Measurements from ENCODE around the gene HES5. TPM values are rescaled to one million over a fixed set of nuclear protein-coding genes. Genes with fewer than 3 reads are reported as not detected.
A peak's percentile ranks its signal among the peaks of the same experiment; 100 is the strongest.
"Not testable (repeated sequence)": the region's sequence is repeated elsewhere in the genome, so short reads cannot be mapped to it uniquely, and the experiment has no call there.

Gene HES5
- polyA plus RNA-seq, 3 donors = not detected

GRCh38 chr1:2552189-2552588, 22.1 kb upstream of the HES5 start:
- peaks cover 3% of the 10 kb centered on the region for H4K20me1 ChIP-seq (ENCODE audit: insufficient read depth, low read length)
- intact Hi-C loops (cut with micrococcal nuclease) = no loop called here
- no peak for DNase-seq
- Mint-ChIP-seq H3K27ac (no peak overlapping the region), H3K27me3 (ENCODE audit: low read depth in 3 of 3) (peaks cover 9 to 13% (median 11%) of the 10 kb centered on the region in 3 donors), H3K4me3 (no peak overlapping the region), H3K4me1 (peaks cover 36% of the 10 kb centered on the region), H3K36me3 (peaks cover 0 to 1% of the 10 kb centered on the region in 2 donors), H3K9me3 (peaks cover 0 to 3% (median 0%) of the 10 kb centered on the region in 7 donors)
- TF ChIP-seq CTCF (IDR thresholded peaks at IDR 0.05) = no peak
- no peak overlapping the region for H3K4me2 ChIP-seq (replicated peaks; ENCODE audit: extremely low read depth, low read length, poor library complexity, severe bottlenecking)
- peaks cover 20% of the 10 kb centered on the region for H3K79me2 ChIP-seq (ENCODE audit: insufficient read depth, low read length)
- H3K9ac ChIP-seq (ENCODE audit: insufficient read depth, low read length, poor library complexity, severe bottlenecking) = no peak overlapping the region
- no peak overlapping the region for H2AFZ ChIP-seq (ENCODE audit: insufficient read depth, low read depth, low read length, poor library complexity, severe bottlenecking)
- H3K9me3 ChIP-seq (replicated peaks in 1 of 2; ENCODE audit: control insufficient read depth in 1 of 2, insufficient read depth in 1 of 2, low read length in 2 of 2) = no peaks in the 10 kb centered on the region
- WGBS (ENCODE audit: insufficient coverage) = 97% methylated on average over 17 of the region's 26 CpGs
- no peak overlapping the region for H3K27ac ChIP-seq (ENCODE audit: low read depth in 1 of 2, low read length in 2 of 2)
- no peaks in the 10 kb centered on the region for H3K36me3 ChIP-seq (replicated peaks in 1 of 2; ENCODE audit: control insufficient read depth in 1 of 2, insufficient read depth in 2 of 2, low read length in 2 of 2)
- H3K27me3 ChIP-seq (ENCODE audit: control insufficient read depth in 2 of 2, insufficient read depth in 2 of 2, low read length in 2 of 2) = no peaks in the 10 kb centered on the region
- H3K4me3 ChIP-seq (replicated peaks in 1 of 3; ENCODE audit: low read depth in 2 of 3, low read length in 3 of 3) = no peak overlapping the region
- peaks cover 54 to 58% of the 10 kb centered on the region in 2 donors for H3K4me1 ChIP-seq (ENCODE audit: control insufficient read depth in 1 of 2, insufficient read depth in 2 of 2, low read length in 2 of 2)

GRCh38 chr1:2551544-2551943, 21.5 kb upstream of the HES5 start:
- H3K36me3 Mint-ChIP-seq; H2AFZ ChIP-seq (ENCODE audit: insufficient read depth, low read depth, low read length, poor library complexity, severe bottlenecking); intact Hi-C loops (cut with micrococcal nuclease); H3K27ac ChIP-seq (ENCODE audit: low read depth in 1 of 2, low read length in 2 of 2); H4K20me1 ChIP-seq (ENCODE audit: insufficient read depth, low read length); H3K4me3 ChIP-seq (replicated peaks in 1 of 3; ENCODE audit: low read depth in 2 of 3, low read length in 3 of 3); H3K4me3 Mint-ChIP-seq; H3K9me3 Mint-ChIP-seq; H3K36me3 ChIP-seq (replicated peaks in 1 of 2; ENCODE audit: control insufficient read depth in 1 of 2, insufficient read depth in 2 of 2, low read length in 2 of 2); H3K27me3 ChIP-seq (ENCODE audit: control insufficient read depth in 2 of 2, insufficient read depth in 2 of 2, low read length in 2 of 2); H3K9me3 ChIP-seq (replicated peaks in 1 of 2; ENCODE audit: control insufficient read depth in 1 of 2, insufficient read depth in 1 of 2, low read length in 2 of 2); H3K27ac Mint-ChIP-seq; H3K9ac ChIP-seq (ENCODE audit: insufficient read depth, low read length, poor library complexity, severe bottlenecking); H3K4me2 ChIP-seq (replicated peaks; ENCODE audit: extremely low read depth, low read length, poor library complexity, severe bottlenecking); DNase-seq: not testable (repeated sequence)
- WGBS (ENCODE audit: insufficient coverage) = 92% methylated on average over 6 of the region's 9 CpGs
- H3K79me2 ChIP-seq (ENCODE audit: insufficient read depth, low read length) = peaks cover 14% of the 10 kb centered on the region
- Mint-ChIP-seq H3K4me1 (peaks cover 38% of the 10 kb centered on the region), H3K27me3 (ENCODE audit: low read depth in 3 of 3) (peaks cover 9 to 13% (median 11%) of the 10 kb centered on the region in 3 donors)
- H3K4me1 ChIP-seq (ENCODE audit: control insufficient read depth in 1 of 2, insufficient read depth in 2 of 2, low read length in 2 of 2) = peaks cover 52 to 58% of the 10 kb centered on the region in 2 donors

GRCh38 chr1:2550309-2550861, 20.3 kb upstream of the HES5 start:
- H2AFZ ChIP-seq (ENCODE audit: insufficient read depth, low read depth, low read length, poor library complexity, severe bottlenecking); H3K9me3 ChIP-seq (replicated peaks in 1 of 2; ENCODE audit: control insufficient read depth in 1 of 2, insufficient read depth in 1 of 2, low read length in 2 of 2); H3K4me3 Mint-ChIP-seq; H3K9me3 Mint-ChIP-seq; H3K4me2 ChIP-seq (replicated peaks; ENCODE audit: extremely low read depth, low read length, poor library complexity, severe bottlenecking); H3K27me3 ChIP-seq (ENCODE audit: control insufficient read depth in 2 of 2, insufficient read depth in 2 of 2, low read length in 2 of 2); H3K9ac ChIP-seq (ENCODE audit: insufficient read depth, low read length, poor library complexity, severe bottlenecking); DNase-seq; H3K79me2 ChIP-seq (ENCODE audit: insufficient read depth, low read length); H3K4me3 ChIP-seq (replicated peaks in 1 of 3; ENCODE audit: low read depth in 2 of 3, low read length in 3 of 3); H3K36me3 Mint-ChIP-seq; intact Hi-C loops (cut with micrococcal nuclease); H3K36me3 ChIP-seq (replicated peaks in 1 of 2; ENCODE audit: control insufficient read depth in 1 of 2, insufficient read depth in 2 of 2, low read length in 2 of 2): not testable (repeated sequence)
- H3K27ac Mint-ChIP-seq = peak overlapping the region in 6 of 7 donors; percentile 45 to 97 (median 82)
- Histone ChIP-seq H3K27ac (ENCODE audit: low read depth in 1 of 2, low read length in 2 of 2) (peak overlapping the region; percentile 99 to 100), H4K20me1 (ENCODE audit: insufficient read depth, low read length) (peaks cover 11% of the 10 kb centered on the region), H3K4me1 (ENCODE audit: control insufficient read depth in 1 of 2, insufficient read depth in 2 of 2, low read length in 2 of 2) (peaks cover 52 to 62% of the 10 kb centered on the region in 2 donors)
- WGBS (ENCODE audit: insufficient coverage) = 55% methylated on average over 4 of the region's 12 CpGs
- peaks cover 9 to 13% (median 11%) of the 10 kb centered on the region in 3 donors for H3K27me3 Mint-ChIP-seq (ENCODE audit: low read depth in 3 of 3)
- H3K4me1 Mint-ChIP-seq = peaks cover 36% of the 10 kb centered on the region

- not testable (repeated sequence) for H2AFZ ChIP-seq (ENCODE audit: insufficient read depth, low read depth, low read length, poor library complexity, severe bottlenecking); H3K36me3 ChIP-seq (replicated peaks in 1 of 2; ENCODE audit: control insufficient read depth in 1 of 2, insufficient read depth in 2 of 2, low read length in 2 of 2); H3K9me3 ChIP-seq (replicated peaks in 1 of 2; ENCODE audit: control insufficient read depth in 1 of 2, insufficient read depth in 1 of 2, low read length in 2 of 2); H3K36me3 Mint-ChIP-seq; H3K27me3 Mint-ChIP-seq (ENCODE audit: low read depth in 3 of 3); H3K9me3 Mint-ChIP-seq; H3K27me3 ChIP-seq (ENCODE audit: control insufficient read depth in 2 of 2, insufficient read depth in 2 of 2, low read length in 2 of 2); H3K79me2 ChIP-seq (ENCODE audit: insufficient read depth, low read length); DNase-seq
- WGBS (ENCODE audit: insufficient coverage) = 66% methylated on average over 13 of the region's 28 CpGs
- intact Hi-C loops (cut with micrococcal nuclease) = loop anchor here (5.0 to 10.0 kb wide), 4 partner anchors 93 to 417 kb away; partner anchors contain the start of genes PEX10 (in 2 of the 2) and FAAP20 (in 1 of the 2)
- peaks cover 43 to 54% of the 10 kb centered on the region in 2 donors for H3K4me1 ChIP-seq (ENCODE audit: control insufficient read depth in 1 of 2, insufficient read depth in 2 of 2, low read length in 2 of 2)
- Mint-ChIP-seq H3K4me3 (peak overlapping the region in 1 of 2 donors; percentile 82), H3K27ac (peak overlapping the region; percentile 95 to 99 (median 97)), H3K4me1 (peaks cover 28% of the 10 kb centered on the region)
- peak overlapping the region; percentile 99 to 100 for H3K27ac ChIP-seq (ENCODE audit: low read depth in 1 of 2, low read length in 2 of 2)
- peak overlapping the region in 2 of 3 experiments; percentile 35 to 88 for H3K4me3 ChIP-seq (replicated peaks in 1 of 3; ENCODE audit: low read depth in 2 of 3, low read length in 3 of 3)
- H4K20me1 ChIP-seq (ENCODE audit: insufficient read depth, low read length) = peaks cover 11% of the 10 kb centered on the region
- H3K4me2 ChIP-seq (replicated peaks; ENCODE audit: extremely low read depth, low read length, poor library complexity, severe bottlenecking) = peak overlapping the region; percentile 80
- H3K9ac ChIP-seq (ENCODE audit: insufficient read depth, low read length, poor library complexity, severe bottlenecking) = peak overlapping the region; percentile 86
Measured at GRCh38 chr1:2549367-2550029, 19.4 kb upstream of the HES5 start.
